ENCODE measurements around the gene IRF3.

- TF ChIP-seq EZH2 (IDR thresholded peaks at IDR 0.05) (no peak), CTCF (IDR thresholded peaks at IDR 0.05) (no peak), EZH2phosphoT487 (IDR thresholded peaks at IDR 0.05) (no peak)
Observed at GRCh38 chr19:49667473-49667872, 1.8 kb upstream of the IRF3 start.
